Fibroblast of lung (primary cell): ENCODE measurements around the gene RFK.

Experiments used
- EZH2 ChIP-seq: IDR thresholded peaks from 2 replicates; pipeline ENCODE4 v1.5.1; 2012; ENCODE audit warnings: low read length, control low read depth, mild to moderate bottlenecking; ENCODE audit errors: missing control alignments
- TF ChIP-seq, protein P1 (sequence below), 2 donors: IDR thresholded peaks in 1 of 2; conservative IDR thresholded peaks in 1 of 2; 1 replicate in 1 of 2; 2 replicates in 1 of 2; pipeline ENCODE4 v1.5.1; 2011 to 2012; ENCODE audit warnings: low read length in 2 of 2, control low read depth in 1 of 2, inconsistent platforms in 1 of 2, low read depth in 1 of 2, mild to moderate bottlenecking in 1 of 2

DNA sequence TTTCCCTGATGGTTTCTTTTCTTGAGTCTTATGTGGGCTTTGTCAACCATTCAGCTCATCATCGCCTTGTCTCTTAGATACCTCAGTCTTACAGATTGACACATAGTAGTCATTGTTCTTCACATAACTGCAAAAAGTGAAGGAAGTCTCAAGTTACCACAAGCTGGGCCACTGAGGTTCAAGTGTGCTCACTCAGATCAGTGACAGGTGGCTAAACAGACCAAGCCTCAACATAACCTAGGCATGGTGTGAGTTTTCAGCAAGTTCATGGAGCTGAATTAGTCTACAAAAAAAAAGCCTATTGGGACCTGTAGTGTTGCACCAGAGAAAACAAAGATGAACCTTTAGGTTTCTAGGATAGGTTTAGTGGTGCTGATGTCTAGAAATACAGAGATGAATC is 58.2 kb downstream of the RFK start:
- TF ChIP-seq, protein P1, sequence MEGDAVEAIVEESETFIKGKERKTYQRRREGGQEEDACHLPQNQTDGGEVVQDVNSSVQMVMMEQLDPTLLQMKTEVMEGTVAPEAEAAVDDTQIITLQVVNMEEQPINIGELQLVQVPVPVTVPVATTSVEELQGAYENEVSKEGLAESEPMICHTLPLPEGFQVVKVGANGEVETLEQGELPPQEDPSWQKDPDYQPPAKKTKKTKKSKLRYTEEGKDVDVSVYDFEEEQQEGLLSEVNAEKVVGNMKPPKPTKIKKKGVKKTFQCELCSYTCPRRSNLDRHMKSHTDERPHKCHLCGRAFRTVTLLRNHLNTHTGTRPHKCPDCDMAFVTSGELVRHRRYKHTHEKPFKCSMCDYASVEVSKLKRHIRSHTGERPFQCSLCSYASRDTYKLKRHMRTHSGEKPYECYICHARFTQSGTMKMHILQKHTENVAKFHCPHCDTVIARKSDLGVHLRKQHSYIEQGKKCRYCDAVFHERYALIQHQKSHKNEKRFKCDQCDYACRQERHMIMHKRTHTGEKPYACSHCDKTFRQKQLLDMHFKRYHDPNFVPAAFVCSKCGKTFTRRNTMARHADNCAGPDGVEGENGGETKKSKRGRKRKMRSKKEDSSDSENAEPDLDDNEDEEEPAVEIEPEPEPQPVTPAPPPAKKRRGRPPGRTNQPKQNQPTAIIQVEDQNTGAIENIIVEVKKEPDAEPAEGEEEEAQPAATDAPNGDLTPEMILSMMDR (conservative IDR thresholded peaks at IDR 0.05 in 1 of 2, IDR thresholded peaks at IDR 0.05 in 1 of 2; ENCODE audit: low read depth in 1 of 2, low read length in 2 of 2), result no peak
- TF ChIP-seq EZH2, result no peak
